Osteocyte (in vitro differentiated cells): Measurements from ENCODE around the gene GSE1. TPM values are rescaled to one million over a fixed set of nuclear protein-coding genes. Genes with fewer than 3 reads are reported as not detected.

Source experiments
- DNase-seq: peaks from one replicate; pipeline ENCODE4 v3.0.0; 2021; ENCODE audit warnings: mixed read lengths; ENCODE audit not compliant: unreplicated experiment; ENCODE audit errors: extremely low spot score
- H3K27ac Mint-ChIP-seq: one replicate; pipeline ENCODE4 v1.8.0; 2021; ENCODE audit warnings: mild to moderate bottlenecking, mixed read lengths; ENCODE audit not compliant: unreplicated experiment
- H3K27me3 Mint-ChIP-seq: one replicate; pipeline ENCODE4 v1.8.0; 2021; ENCODE audit warnings: mixed read lengths; ENCODE audit not compliant: unreplicated experiment
- H3K36me3 Mint-ChIP-seq: one replicate; pipeline ENCODE4 v1.8.0; 2021; ENCODE audit warnings: mixed read lengths; ENCODE audit not compliant: unreplicated experiment
- H3K4me1 Mint-ChIP-seq: one replicate; pipeline ENCODE4 v1.8.0; 2021; ENCODE audit warnings: mixed read lengths; ENCODE audit not compliant: unreplicated experiment
- H3K4me3 Mint-ChIP-seq: one replicate; pipeline ENCODE4 v1.8.0; 2021; ENCODE audit warnings: mild to moderate bottlenecking, moderate library complexity, mixed read lengths; ENCODE audit not compliant: unreplicated experiment
- H3K9me3 Mint-ChIP-seq: one replicate; pipeline ENCODE4 v1.8.0; 2021; ENCODE audit warnings: mixed read lengths; ENCODE audit not compliant: unreplicated experiment
- total RNA-seq: library from RNA; stranded (reverse); gene quantifications from 2 replicates; pipeline ENCODE4 v1.2.1, GENCODE V29; 2021
- TF ChIP-seq, protein P1 (sequence below): fragments of 200-600 bp; sonication (generic); IDR thresholded peaks from 2 replicates; pipeline ENCODE4 v1.5.0; 2021; ENCODE audit warnings: antibody characterized with exemption, mild to moderate bottlenecking, moderate library complexity

Gene GSE1
- total RNA-seq, 1 donor from 2014 or later = 64.1 TPM

DNA sequence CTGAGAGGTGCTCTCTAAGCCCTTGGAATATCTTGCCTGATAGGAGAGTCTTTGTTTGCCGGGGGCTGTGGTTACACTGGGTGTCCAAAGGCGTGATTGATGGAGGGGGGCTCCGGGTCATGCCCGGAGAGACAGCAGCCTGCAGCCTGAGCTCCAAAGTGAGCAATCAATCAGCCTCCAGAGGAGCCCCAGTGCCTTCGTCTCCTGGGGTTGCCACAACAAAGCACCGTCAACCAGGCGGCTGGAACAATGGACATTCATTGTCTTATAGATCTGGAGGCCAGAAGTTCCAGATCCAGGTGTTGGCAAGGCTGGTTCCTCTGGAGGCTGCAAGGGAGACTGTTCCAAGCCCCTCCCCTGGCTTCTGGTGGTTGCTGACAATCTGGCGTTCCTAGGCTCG lies 99.7 kb downstream of the GSE1 start:
- Mint-ChIP-seq H3K4me3 (no peak overlapping the region), H3K27ac (no peak overlapping the region), H3K4me1 (peaks cover 9% of the 10 kb centered on the region), H3K9me3 (peaks cover 4% of the 10 kb centered on the region), H3K27me3 (peaks cover 7% of the 10 kb centered on the region), H3K36me3 (peaks cover 2% of the 10 kb centered on the region)
- TF ChIP-seq, protein P1, sequence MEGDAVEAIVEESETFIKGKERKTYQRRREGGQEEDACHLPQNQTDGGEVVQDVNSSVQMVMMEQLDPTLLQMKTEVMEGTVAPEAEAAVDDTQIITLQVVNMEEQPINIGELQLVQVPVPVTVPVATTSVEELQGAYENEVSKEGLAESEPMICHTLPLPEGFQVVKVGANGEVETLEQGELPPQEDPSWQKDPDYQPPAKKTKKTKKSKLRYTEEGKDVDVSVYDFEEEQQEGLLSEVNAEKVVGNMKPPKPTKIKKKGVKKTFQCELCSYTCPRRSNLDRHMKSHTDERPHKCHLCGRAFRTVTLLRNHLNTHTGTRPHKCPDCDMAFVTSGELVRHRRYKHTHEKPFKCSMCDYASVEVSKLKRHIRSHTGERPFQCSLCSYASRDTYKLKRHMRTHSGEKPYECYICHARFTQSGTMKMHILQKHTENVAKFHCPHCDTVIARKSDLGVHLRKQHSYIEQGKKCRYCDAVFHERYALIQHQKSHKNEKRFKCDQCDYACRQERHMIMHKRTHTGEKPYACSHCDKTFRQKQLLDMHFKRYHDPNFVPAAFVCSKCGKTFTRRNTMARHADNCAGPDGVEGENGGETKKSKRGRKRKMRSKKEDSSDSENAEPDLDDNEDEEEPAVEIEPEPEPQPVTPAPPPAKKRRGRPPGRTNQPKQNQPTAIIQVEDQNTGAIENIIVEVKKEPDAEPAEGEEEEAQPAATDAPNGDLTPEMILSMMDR = no peak
- DNase-seq = no peak

DNA sequence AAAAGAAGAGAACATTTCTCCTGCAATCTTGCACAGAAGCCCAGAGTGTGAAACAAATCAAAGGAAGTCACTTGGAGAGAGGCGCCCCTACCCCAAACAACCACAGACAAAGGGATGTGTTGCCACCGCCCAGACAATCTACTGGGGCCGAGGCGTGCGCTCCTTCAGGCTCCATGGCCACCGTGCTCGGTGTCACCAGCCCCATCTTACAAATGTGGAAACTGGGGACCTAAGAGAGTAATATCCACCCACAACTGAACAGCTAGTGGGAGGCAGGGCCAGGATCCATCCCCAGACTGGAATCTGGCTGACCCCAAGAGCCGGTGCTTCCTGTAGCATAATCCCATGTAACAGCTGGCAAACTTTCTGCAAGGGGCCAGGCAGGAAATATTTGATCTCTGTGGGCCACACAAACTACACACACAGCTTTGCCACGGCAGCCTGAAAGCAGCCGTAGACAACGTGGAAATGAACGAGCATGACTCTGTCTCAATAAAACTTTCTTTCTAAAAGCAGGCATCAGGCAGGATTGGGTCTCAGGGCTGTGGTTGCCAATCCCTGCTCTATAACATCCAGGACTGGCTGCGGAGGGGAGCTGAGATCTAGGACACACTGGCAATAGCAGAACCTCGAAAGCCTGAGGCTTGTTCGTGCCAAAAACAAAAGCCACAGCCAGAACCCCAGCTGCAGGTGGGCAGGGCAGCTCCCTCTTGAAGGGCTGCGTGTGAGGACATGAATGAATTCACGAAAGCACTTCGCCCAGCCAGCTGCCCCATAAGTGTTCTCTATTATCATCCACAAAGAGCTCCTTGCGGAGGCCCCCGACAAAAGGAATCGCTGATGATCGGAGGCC lies 102.3 kb downstream of the GSE1 start:
- peaks cover 13% of the 10 kb centered on the region for H3K4me1 Mint-ChIP-seq
- DNase-seq = no peak
- H3K9me3 Mint-ChIP-seq = peaks cover 4% of the 10 kb centered on the region
- H3K27me3 Mint-ChIP-seq = peaks cover 7% of the 10 kb centered on the region
- H3K27ac Mint-ChIP-seq = no peak overlapping the region
- TF ChIP-seq, protein P1 = no peak
- H3K36me3 Mint-ChIP-seq = peaks cover 2% of the 10 kb centered on the region
- H3K4me3 Mint-ChIP-seq = no peak overlapping the region

DNA sequence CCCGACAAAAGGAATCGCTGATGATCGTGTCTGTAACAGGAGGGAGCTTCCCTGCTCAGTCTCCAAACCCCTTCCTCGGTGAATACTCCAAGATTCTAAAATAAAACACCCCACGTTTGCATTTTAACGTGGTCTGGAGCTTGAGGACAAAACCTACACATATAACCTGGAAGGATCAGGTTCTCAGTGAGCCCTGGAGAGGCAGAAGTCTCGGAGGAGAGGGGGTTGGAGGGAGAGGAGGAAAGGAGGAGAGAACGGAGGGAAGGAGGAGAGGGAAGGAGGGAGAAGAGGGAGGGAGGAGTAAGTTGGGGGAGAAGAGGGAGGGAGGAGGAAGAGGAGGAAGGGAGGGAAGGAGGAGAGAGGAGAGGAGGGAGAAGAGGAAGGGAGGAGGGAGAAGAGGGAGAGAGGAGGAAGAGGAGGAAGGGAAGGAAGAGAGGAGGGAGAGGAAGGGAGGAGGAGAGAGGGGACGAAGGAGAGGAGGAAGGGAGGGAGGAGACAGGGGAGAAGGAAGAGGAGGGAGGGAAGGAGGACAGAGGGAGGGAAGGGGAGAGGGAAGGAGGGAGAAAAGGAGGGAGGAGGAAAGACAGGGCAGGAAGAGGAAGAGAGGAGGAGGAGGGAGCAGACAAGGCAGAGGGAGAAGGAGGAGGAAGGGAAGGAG lies 103.0 kb downstream of the GSE1 start:
- Mint-ChIP-seq H3K9me3 (peaks cover 4% of the 10 kb centered on the region), H3K27me3 (peaks cover 7% of the 10 kb centered on the region), H3K4me3 (no peak overlapping the region), H3K27ac (no peak overlapping the region), H3K36me3 (peaks cover 2% of the 10 kb centered on the region), H3K4me1 (peaks cover 15% of the 10 kb centered on the region)
- TF ChIP-seq, protein P1 = no peak
- no peak for DNase-seq

DNA sequence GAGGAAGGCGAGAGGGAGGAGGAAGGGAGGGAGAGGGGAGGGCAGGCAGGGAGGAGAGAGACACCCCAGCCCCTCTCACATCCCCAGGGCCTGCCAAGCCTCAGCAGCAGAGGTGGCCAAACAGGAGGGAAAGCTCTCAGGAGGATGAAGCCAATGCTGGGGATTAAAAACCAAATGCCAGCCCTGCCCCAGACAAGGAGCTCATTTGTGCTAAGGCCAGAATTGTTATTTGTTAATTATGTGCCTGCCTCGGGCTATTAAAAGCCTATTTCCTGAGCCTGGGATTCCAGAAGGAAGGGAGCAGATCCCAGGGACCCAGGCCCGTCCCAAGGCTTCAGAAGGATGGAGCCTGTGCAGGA lies 103.5 kb downstream of the GSE1 start:
- H3K4me1 Mint-ChIP-seq = peaks cover 17% of the 10 kb centered on the region
- no peak overlapping the region for H3K27ac Mint-ChIP-seq
- H3K36me3 Mint-ChIP-seq = peaks cover 2% of the 10 kb centered on the region
- TF ChIP-seq, protein P1 = no peak
- peaks cover 4% of the 10 kb centered on the region for H3K9me3 Mint-ChIP-seq
- DNase-seq = no peak
- H3K4me3 Mint-ChIP-seq = no peak overlapping the region
- H3K27me3 Mint-ChIP-seq = peaks cover 7% of the 10 kb centered on the region
